Measurements from ENCODE around the gene UCHL3.

UCHL3 gene

GRCh38 chr13:75618308-75618707 is 68.7 kb downstream of the UCHL3 start:
- no peak for DNase-seq (ENCODE audit: insufficient read length, low spot score)
- FAIRE-seq: no peak

DNA sequence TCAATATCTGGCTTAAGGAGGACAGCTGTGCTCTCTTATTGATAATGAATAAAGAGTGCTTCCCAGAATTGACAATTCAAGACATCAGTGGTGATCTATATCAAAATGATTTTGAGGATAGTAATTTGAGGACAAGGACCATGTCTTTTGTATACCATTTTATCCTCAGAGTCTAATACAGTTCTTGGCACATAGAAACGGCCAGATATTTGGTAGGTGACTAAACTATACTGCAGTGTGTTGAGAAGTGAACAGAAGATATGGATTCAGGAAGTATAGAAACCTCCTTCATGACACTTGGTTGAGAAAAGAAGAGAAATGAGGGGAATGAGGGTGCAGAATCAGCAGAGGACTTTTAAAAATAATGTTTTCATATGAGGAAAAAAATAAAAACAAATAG is 70.4 kb downstream of the UCHL3 start:
- no peak for DNase-seq (ENCODE audit: insufficient read length, low spot score)
- FAIRE-seq: no peak

DNA sequence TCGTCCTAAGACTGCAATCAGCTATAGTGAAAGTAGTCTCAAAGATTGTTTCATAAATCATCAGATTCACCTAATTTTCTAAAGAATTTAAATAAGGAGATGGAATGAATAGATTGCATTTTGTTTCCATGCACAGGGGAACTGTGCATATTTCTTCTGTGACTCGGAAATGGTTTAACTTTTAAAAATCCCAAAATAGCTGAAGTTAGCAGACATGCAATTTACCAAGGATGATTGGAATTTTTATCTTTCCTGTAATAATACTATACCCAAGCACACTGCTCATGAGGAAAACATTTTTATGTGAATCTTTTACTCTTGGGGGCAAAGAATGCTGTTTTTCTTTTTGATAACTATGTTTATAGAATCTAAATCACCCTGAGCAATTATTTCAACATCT is 71.6 kb downstream of the UCHL3 start:
- no peak for DNase-seq (ENCODE audit: insufficient read length, low spot score)
- no peak for FAIRE-seq

GRCh38 chr13:75628801-75629200 is 79.2 kb downstream of the UCHL3 start:
- FAIRE-seq (no peak), DNase-seq (ENCODE audit: insufficient read length, low spot score) (no peak)

GRCh38 chr13:75633285-75633684 is 83.7 kb downstream of the UCHL3 start:
- no peak for FAIRE-seq
- no peak for DNase-seq (ENCODE audit: insufficient read length, low spot score)

DNA sequence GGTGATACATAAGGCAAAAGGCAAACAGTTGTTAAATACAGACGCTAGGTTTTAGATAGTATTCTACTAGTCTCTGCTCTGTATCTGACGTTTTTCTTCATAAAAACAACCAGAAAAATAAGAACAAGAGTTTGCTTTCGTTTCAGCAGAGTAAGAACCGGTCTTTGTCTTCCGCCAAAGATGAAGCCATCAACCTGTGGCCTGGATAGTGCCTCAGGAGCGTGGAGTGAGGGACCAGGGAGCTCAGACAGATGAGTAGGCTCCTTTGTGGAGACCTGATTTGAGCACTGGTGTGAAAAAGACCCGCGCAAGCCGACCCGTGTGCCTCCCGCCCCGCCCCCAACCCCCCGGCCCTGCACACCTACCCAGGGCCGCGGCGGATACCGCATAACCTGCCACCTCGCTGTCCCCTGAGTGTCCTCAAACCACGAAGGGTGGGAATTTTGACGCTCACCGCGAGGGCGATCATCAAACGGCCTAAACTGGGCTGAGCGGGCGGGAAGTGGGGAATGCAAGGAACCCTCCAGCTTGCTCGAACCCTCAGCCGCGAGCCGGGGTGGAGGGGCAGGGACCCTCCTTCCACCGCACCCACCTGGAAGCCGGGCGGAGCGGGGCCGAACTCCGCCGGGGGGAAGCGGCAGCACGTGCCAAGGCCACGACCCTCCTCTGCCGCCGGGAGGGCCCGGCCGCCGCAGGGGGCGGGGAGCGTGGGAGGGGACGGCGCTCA is 85.7 kb downstream of the UCHL3 start:
- no peak for DNase-seq (ENCODE audit: insufficient read length, low spot score)
- FAIRE-seq: no peak

DNA sequence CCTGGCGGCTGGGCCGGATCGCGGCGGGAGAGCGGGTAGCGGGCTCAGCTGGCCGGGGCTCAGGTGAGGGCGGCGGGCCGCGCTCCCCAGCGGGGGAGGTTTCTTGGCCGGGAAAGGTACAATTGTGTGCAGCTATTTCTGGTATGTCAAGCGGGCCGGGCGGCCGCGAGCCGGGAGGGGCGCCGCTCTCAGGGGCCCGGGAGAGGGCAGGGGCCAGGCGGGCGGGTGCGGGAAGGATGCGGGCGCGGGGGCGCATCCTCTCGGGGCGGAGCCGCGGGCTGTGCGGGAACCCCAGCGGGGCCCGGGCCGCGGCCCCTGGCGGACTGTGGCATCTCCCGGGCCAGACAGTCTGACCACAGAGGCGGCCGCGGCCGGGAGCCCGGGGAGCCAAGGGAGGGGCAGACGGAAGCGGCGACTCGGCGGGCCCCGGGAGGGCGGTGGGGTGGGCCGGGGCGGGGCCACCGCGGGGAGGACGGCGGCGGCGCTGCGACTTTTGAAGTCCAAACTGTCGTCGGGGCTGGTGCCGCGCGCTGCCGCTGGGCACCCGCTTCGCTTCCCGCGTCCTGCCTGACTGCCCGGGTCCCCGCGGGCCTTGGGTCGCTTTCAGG is 86.3 kb downstream of the UCHL3 start, which contains the start of gene LMO7:
Gene LMO7 (plus strand): TSS at position 503 of the 608 bp plus-strand sequence. CDS start 328 bp downstream, outside the sequence.
- FAIRE-seq (no peak), DNase-seq (ENCODE audit: insufficient read length, low spot score) (peak; percentile 36)

DNA sequence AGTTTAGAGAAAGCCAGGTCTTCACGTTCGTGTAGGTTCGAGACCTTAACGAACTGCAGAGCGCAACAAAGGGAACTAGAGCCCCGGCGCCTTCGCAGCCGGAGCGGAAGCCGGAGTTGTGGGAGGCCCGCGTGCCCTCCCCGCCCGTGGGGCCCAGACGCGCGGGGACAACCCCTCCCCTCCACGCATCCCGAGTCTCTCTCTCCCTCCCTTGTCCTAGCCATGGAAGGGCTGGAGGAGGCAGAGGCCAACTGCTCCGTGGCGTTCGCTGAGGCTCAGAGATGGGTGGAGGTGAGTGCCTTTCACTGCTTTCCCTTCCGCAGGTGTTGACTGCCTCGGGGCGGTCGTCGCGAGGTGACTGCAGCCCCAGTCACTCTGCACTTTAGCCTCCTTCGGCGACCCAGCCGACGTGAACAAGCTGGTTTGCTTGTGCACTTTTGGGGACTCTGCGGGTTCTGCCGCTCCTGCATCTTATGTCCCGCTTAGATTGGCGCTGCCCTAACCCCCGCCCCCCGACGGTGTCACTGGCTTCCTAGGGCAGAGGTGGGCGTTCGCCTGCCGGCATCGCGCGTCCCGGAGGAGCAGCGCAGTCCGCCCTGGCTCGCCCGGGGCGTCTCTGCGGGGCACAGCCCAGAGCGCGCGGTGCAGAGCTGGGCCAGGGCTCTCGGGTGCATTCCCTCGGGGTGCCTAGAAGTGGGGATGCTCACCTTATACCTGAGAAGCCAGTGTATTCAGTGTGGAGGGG is 87.0 kb downstream of the UCHL3 start:
- DNase-seq (ENCODE audit: insufficient read length, low spot score): peak; percentile 50
- FAIRE-seq: no peak

GRCh38 chr13:75637181-75637750 is 87.7 kb downstream of the UCHL3 start:
- DNase-seq (ENCODE audit: insufficient read length, low spot score) (no peak), FAIRE-seq (no peak)

DNA sequence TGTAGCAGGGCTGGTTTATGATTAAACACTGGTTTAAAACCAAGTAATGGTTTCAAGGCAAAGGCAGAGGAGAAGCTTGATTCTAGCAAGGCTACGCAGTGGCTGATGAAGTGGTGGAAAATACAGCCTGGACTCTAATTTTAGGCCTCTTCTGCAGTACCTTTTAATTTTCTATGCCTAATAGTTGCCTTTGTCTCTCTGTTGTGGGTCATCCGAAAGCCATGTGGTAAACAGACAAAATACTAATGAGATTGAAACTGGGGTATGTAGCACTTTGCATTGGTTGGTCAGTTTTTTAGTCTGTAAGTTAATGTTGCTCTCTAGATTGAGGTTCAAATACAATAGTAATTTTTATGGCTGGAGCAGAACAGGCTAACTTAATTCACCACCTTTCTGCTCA is 89.9 kb downstream of the UCHL3 start:
- FAIRE-seq (no peak), DNase-seq (ENCODE audit: insufficient read length, low spot score) (no peak)

GRCh38 chr13:75641026-75641425 is 91.4 kb downstream of the UCHL3 start:
- DNase-seq (ENCODE audit: insufficient read length, low spot score): no peak
- no peak for FAIRE-seq

- FAIRE-seq (no peak), DNase-seq (ENCODE audit: insufficient read length, low spot score) (no peak)
Observed at GRCh38 chr13:75643182-75643581, 93.6 kb downstream of the UCHL3 start.

DNA sequence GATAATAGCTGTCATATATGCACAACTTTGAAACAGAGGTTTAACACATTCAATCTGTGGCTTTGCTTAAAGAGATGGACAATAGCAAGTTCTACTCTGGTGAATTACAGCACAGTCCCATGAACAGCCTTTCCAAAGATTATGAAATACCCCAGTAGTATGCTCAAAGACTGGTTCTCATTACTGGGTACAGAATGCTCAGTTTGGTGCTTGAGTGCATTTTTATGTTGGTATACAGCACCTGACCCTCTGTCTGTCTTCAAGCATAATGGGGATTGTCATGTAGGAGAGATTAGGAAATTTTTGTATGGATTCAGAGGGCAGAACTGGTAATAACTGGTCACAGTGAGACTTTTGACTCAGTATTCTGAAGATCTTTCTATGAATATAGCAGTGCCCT is 94.1 kb downstream of the UCHL3 start:
- FAIRE-seq: no peak
- no peak for DNase-seq (ENCODE audit: insufficient read length, low spot score)

DNA sequence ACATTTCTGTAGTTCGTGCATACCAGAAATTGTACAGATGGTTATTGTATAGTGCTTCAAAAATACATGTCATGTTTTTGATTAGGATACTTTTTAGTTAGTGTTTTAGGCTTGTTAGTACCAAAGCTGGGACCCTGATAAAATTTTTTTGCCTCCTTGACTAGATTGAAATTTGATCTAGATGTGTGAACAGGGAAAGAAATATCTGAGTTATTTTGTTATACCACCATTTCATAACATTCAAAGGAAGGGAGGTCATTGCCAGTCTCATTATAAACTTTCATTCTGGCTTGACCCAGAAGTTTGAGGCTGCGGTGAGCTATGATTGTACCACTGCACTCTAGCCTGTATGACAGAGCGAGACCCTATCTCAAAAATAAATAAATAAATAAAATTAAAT is 95.5 kb downstream of the UCHL3 start:
- FAIRE-seq (no peak), DNase-seq (ENCODE audit: insufficient read length, low spot score) (no peak)

DNA sequence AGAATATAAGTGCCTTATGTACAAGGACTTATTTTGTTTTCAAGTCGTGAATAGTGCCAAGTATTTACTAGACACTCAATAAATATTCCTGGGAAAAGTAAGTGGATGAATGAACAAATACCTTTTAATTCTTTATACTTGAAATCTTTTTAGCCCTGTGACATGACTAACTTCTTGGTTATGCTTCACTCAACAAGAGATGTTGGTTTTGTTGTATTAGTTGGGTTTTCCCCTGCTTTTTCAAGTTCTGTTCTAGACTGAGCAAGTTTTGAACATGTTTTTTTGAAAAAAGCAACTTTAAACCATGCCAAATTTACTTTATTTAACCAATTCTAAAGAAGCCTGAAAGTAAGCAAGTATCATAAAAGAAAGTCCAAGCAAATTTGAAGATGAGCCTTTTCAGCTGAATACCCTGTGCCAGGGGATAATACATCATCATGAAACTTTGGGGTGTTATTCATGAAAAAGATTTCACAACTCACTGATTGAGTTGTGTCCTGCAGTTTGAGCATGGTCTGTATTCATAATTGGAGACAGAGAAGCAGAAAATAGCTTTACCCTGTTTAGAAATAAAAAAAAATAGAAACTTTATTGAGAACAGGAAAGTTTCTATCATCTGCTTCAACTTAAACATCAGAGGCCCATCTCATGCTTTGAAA is 97.7 kb downstream of the UCHL3 start:
- FAIRE-seq (peak; percentile 54), DNase-seq (ENCODE audit: insufficient read length, low spot score) (no peak)

- FAIRE-seq (no peak), DNase-seq (ENCODE audit: insufficient read length, low spot score) (no peak)
Observed at GRCh38 chr13:75648446-75648845, 98.9 kb downstream of the UCHL3 start.

- FAIRE-seq (no peak), DNase-seq (ENCODE audit: insufficient read length, low spot score) (no peak)
Observed at GRCh38 chr13:75651013-75651412, 101.4 kb downstream of the UCHL3 start.

DNA sequence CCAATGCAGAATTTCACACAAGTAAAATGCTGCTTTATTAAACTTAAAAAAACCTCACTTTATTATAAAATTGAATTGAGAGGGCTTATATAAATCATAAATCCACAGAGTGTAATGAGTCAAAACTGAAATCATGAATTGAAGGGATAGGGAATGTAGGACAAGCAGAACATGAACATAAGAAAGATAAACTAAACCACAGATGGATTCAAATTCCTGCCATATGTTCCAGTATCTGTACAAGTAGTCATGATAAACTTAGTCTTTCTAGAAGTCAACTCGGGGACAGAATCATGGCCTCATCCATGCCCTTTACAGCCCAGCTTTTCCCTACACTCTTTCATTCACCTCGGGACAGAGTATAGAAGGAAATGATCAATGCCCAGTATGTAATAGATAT is 103.1 kb downstream of the UCHL3 start:
- no peak for FAIRE-seq
- DNase-seq (ENCODE audit: insufficient read length, low spot score): no peak
